Posterior vena cava (tissue), 2 donors: ENCODE measurements around the gene PHF10. TPM values are rescaled to one million over a fixed set of nuclear protein-coding genes. Genes with fewer than 3 reads are reported as not detected.
"Not testable (repeated sequence)": the region's sequence is repeated elsewhere in the genome, so short reads cannot be mapped to it uniquely, and the experiment has no call there.

Experiments
- DNase-seq: peaks from one replicate; pipeline ENCODE4 v3.0.0-alpha.2; 2020; ENCODE audit warnings: low spot score
- intact Hi-C, 2 donors: fragments of 100-400 bp; cut with DNase I; formaldehyde crosslinking; loops; one replicate each; pipeline versions ENCODE4 v1.14.1 to v1.14.2; 2022 to 2023
- long read RNA-seq, 2 donors: library from polyadenylated mRNA; unstranded; transcript quantifications; one replicate each; pipeline ENCODE4 v2.0.0, GENCODE V29; 2020 to 2021
- total RNA-seq, 2 donors: library from RNA; stranded (reverse); fragmentation: NEBNext Ultra II Directional; extraction: Animal tissue kit (Norgen Biotek cat#: 25700); gene quantifications; one replicate each; pipeline ENCODE4 v1.2.1, GENCODE V29; 2021
- donor health status: DM: yes; HTN: yes; CAD: no.
- donor health status: DM: yes; HTN: yes; CAD: no.

The PHF10 gene
- 10 to 100 TPM; 36.2 to 57.6 TPM for total RNA-seq
- long read RNA-seq, donor 1, full-length matches to known transcripts: 12 of 18 reads
- long read RNA-seq, donor 1, partial matches to known transcripts: 3 of 18 reads
- long read RNA-seq, donor 1, other reads (novel, unspliced or antisense): 3 of 18 reads
- long read RNA-seq, donor 2, full-length matches to known transcripts: 1 of 1 reads
- long read RNA-seq, donor 2, partial matches to known transcripts: 0 of 1 reads
- long read RNA-seq, donor 2, other reads (novel, unspliced or antisense): 0 of 1 reads

GRCh38 chr6:169724494-169725124, at the start of gene PHF10:
PHF10 (minus strand) TSS chr6:169724500; CDS start chr6:169723931, 569 bp downstream.
- intact Hi-C loops: no loop called here
- peak; percentile 86 for DNase-seq

- intact Hi-C loops: no loop called here
- DNase-seq: no peak
Measured at GRCh38 chr6:169766921-169767736, 42.8 kb upstream of the PHF10 start.

- intact Hi-C loops: no loop called here
- no peak for DNase-seq
Measured at GRCh38 chr6:169766232-169766631, 41.9 kb upstream of the PHF10 start.

GRCh38 chr6:169765789-169766188, 41.5 kb upstream of the PHF10 start:
- DNase-seq, intact Hi-C loops: not testable (repeated sequence)

- no peak for DNase-seq
Measured at GRCh38 chr6:169763881-169764280, 39.6 kb upstream of the PHF10 start.

GRCh38 chr6:169763308-169763707, 39.0 kb upstream of the PHF10 start:
- no peak for DNase-seq
- intact Hi-C loops: no loop called here

More at GRCh38 chr6:169763881-169764280, 39.6 kb upstream of the PHF10 start:
- intact Hi-C loops: no loop called here

- intact Hi-C loops: no loop called here
- DNase-seq: no peak
Measured at GRCh38 chr6:169755162-169755561, 30.9 kb upstream of the PHF10 start.

DNA sequence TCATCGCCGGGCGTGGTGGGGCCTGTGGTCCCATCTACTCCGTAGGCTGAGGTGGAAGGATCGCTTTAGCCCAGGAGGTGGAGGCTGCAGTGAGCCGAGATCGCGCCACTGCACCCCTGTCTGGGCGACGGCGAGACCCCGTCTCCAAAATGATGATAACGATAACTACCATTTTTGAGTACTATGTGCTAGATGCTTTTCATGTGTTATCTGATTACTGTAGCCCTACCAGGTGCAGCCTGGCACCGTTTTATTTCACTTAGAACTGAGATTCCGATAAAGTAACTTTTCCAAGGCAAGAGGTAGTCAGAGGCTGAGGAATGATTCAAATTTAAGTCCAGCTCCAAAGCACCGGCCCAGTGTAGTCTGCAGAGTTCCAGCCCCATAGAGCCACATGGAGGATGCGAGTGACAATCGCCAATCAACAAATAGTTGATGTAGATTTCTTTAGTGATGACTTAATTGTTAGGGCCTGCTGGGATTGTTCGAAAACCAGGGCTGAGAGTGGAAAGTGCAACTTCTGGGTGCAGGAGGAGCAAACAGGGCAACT, 27.8 kb upstream of the PHF10 start:
- intact Hi-C loops: no loop called here
- DNase-seq: no peak

DNA sequence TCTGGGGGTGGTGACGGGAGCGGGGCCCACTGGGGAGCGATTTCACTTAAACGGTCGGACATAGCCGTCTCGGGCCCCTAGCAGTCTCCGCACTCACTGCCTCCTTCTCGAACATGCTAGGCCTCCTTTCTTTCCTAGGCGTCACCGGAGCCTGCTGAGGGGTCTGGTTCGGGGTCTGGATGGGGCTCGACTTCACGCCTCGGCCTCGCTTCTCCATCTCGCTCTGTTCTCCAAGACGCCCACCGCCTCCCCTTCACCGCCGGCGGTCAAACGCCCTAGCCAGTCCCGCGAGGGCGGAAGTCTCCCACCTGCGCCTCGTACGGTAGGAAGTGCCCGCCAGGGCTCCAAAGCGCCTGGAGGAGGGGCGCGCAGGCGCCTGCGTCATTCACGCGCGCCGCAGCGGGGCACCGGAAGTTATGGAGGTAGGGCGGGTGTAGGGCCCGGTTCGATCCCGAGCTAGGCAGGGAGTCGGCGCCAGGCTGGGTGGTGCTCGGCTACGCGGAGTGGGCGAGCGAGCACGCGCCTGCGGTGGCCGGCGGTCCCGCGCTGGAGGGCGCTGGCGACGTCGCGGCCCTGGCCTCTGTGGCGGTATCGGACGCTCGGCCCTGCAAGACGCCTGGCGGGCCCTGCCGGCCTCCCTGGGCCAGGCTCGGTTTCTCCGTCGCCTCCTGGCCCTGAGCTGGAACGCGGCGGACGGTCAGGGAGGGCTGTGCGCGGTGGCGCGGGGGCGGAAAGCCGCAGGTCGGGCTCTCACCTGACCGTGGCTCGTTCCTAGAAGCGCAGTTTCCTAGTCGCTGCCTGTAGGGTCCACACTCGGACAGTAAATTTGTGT, 27.2 kb upstream of the PHF10 start, which contains the start of the genes DYNLT2 and ERMARD:
Gene DYNLT2 (minus strand): TSS at position 331 of the 832 bp plus-strand sequence. CDS start 114 bp downstream, at position 217.
Gene ERMARD (plus strand): TSS at position 381 of the 832 bp plus-strand sequence. CDS start 36 bp downstream, at position 417.
- peak; percentile 98 for DNase-seq
- intact Hi-C loops: no loop called here

GRCh38 chr6:169746556-169746955, 22.3 kb upstream of the PHF10 start:
- no peak for DNase-seq
- intact Hi-C loops: no loop called here

- no peak for DNase-seq
- intact Hi-C loops: no loop called here
Measured at GRCh38 chr6:169745405-169745804, 21.1 kb upstream of the PHF10 start.

DNA sequence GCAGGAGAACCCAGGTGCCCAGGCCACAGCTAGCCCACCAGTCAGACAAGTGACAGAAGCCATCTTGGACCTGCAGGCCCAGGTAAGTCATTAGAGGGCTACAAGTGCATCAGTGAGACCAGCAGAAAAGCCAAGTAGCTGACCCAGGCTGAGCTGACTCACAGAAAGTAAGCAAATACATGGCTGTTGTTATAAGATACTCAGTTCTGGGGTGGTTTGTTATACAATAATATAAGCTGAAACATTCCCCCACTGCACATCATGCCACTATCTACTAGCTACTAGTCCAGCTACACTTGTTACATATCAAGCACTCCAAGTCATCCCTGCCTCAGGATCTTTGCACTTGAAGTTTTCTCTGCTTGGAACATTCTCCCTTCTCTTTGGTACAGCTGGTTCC, 17.0 kb upstream of the PHF10 start:
- intact Hi-C loops: no loop called here
- DNase-seq: no peak

DNA sequence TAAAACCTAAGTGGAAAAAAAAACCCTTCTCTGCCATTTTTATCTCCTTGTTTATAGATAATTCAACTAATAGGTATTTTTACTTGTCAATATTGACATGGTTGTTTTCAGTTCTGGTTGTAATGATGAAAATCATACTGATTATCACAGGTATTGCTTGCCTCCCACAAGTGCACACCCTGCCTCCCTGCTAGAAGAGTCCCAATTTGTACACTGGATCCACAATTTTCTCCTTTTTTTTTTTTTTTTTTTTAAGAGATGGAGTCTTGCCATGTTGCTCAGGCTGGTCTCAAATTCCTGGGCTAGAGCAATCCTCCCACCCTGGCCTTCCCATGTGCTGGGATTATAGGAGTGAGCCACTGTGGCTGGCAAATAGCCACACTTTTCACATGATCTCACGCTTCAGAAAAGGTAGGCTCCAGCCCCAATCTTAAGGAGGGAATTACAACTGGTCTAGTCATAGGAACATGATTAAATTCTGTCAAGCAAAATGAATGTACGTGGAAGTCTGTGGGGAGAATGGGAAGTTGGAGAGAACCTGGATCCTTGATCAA, 14.8 kb upstream of the PHF10 start:
- intact Hi-C loops: no loop called here

DNA sequence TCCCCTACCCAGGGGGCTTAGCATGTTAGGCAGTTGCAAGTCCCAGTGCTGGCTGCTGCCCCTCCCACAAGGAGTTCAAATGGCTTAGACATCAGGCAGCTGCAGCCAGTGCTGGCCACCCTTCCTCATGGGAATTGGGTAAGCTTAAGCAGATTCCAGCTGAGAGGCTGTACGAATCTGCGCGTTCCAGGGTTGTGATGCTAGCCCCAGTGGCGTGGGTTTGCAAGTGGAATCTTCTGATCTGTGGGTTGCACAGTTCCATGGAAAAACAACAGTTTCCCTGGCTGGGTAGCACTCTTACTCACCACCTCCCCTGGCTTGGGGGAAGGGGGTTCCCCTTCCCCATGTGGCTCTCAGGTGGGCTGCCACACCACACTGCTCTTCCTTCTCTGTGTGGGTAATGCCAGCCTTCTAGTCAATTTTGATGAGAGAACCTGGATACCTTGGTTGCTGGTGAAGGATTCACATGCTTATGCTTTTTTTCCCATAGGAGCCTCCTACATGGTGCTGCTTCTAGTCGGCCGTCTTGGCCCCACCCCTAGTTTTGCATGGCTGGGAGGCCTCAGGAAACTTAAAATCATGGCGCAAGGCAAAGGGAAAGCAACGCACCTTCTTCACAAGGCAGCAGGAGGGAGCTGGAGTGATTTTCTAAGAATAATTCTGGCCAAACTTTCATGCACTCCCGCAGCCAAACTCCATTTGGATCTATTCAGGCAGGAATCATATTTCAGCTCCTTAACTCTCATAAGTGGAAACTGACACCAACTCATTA, 14.1 kb upstream of the PHF10 start:
- intact Hi-C loops: no loop called here

More for the DNA sequence above, 14.8 kb upstream of the PHF10 start:
- no peak for DNase-seq

GRCh38 chr6:169729961-169730360, 5.7 kb upstream of the PHF10 start:
- intact Hi-C loops: no loop called here
- DNase-seq: no peak

More for the DNA sequence above, 14.1 kb upstream of the PHF10 start:
- peak; percentile 82 for DNase-seq

GRCh38 chr6:169726963-169727362, 2.7 kb upstream of the PHF10 start:
- intact Hi-C loops: no loop called here
- DNase-seq: no peak

GRCh38 chr6:169726049-169726400, 1.7 kb upstream of the PHF10 start:
- no peak for DNase-seq
- intact Hi-C loops: no loop called here
